NB4 (cell line): ENCODE data around the gene GADD45A.

ENCODE experiments used
- DNase-seq: peaks from one replicate; pipeline ENCODE4 v3.0.0; 2010; ENCODE audit warnings: low read depth
- H3K4me3 ChIP-seq: one replicate; pipeline ENCODE4 v1.5.1; 2011; ENCODE audit warnings: mild to moderate bottlenecking, low read depth, low read length, moderate library complexity
- CTCF ChIP-seq: IDR thresholded peaks from one replicate; pipeline ENCODE4 v1.5.1; 2012; ENCODE audit warnings: low read depth, low read length
- MAX ChIP-seq: IDR thresholded peaks from 2 replicates; pipeline ENCODE4 v1.6.1; 2011; ENCODE audit warnings: low read depth, low read length
- MYC ChIP-seq: IDR thresholded peaks from 2 replicates; pipeline ENCODE4 v1.6.1; 2011; ENCODE audit warnings: low read depth, low read length
- POLR2A ChIP-seq: IDR thresholded peaks from 2 replicates; pipeline ENCODE4 v1.6.1; 2011; ENCODE audit warnings: mild to moderate bottlenecking; ENCODE audit not compliant: insufficient read length; ENCODE audit errors: extremely low read depth

Gene GADD45A

GRCh38 chr1:67685067-67685557, at the start of gene GADD45A:
GADD45A (plus strand) TSS chr1:67685201; CDS start chr1:67685495, 294 bp downstream.
- no peak; the same call in none of the 2 replicates for TF ChIP-seq MYC
- TF ChIP-seq POLR2A, result peak; percentile 94
- peak; percentile 71 for TF ChIP-seq MAX
- no peak for TF ChIP-seq CTCF
- peak; percentile 99 for DNase-seq
- peak within 1 kb of the TSS; percentile 74 for H3K4me3 ChIP-seq

GRCh38 chr1:67636146-67636545, 48.9 kb upstream of the GADD45A start:
- peak; percentile 24 for DNase-seq
- H3K4me3 ChIP-seq, result no peak overlapping the region
- TF ChIP-seq MAX (no peak), POLR2A (no peak), CTCF (no peak), MYC (no peak)

- no peak for TF ChIP-seq MAX
- no peak for TF ChIP-seq MYC
- TF ChIP-seq CTCF, result no peak
- no peak for TF ChIP-seq POLR2A
- H3K4me3 ChIP-seq, result no peak overlapping the region
- DNase-seq, result no peak
These were observed 45.6 kb upstream of the GADD45A start for GRCh38 chr1:67639361-67639760.

GRCh38 chr1:67642629-67643028, 42.4 kb upstream of the GADD45A start:
- TF ChIP-seq POLR2A (no peak), MYC (no peak), CTCF (no peak), MAX (no peak)
- no peak for DNase-seq
- H3K4me3 ChIP-seq, result no peak overlapping the region

- H3K4me3 ChIP-seq, result no peak overlapping the region
- TF ChIP-seq CTCF (no peak), POLR2A (no peak), MYC (no peak), MAX (no peak)
- no peak for DNase-seq
These were observed 40.4 kb upstream of the GADD45A start for GRCh38 chr1:67644566-67644965.
